Keratinocyte (primary cell): ENCODE results near the gene MAGI3. TPM values are rescaled to one million over a fixed set of nuclear protein-coding genes. Genes with fewer than 3 reads are reported as not detected.

ENCODE experiments used
- DNase-seq: peaks from one replicate; pipeline ENCODE4 v3.0.0-alpha.2; 2011; ENCODE audit warnings: low read depth, missing footprints, low spot score
- FAIRE-seq: peaks from 2 replicates; lab custom pipeline; 2011; peaks lifted over from hg19 to GRCh38; lab: Jason Lieb, UNC
- H2AFZ ChIP-seq: 2 replicates; pipeline ENCODE4 v1.6.0; 2012; ENCODE audit warnings: low read length, control low read depth, inconsistent platforms; ENCODE audit not compliant: control insufficient read depth
- H3K27ac ChIP-seq: 2 replicates; pipeline ENCODE4 v1.5.1; 2011; ENCODE audit warnings: low read length; ENCODE audit not compliant: control insufficient read depth, insufficient read depth
- H3K27me3 ChIP-seq: 3 replicates; pipeline ENCODE4 v1.6.0; 2011; ENCODE audit warnings: low read length; ENCODE audit not compliant: control insufficient read depth, insufficient read depth; ENCODE audit errors: extremely low read depth
- H3K36me3 ChIP-seq, 2 experiments: 2 replicates in 1 of 2; 3 replicates in 1 of 2; pipeline ENCODE4 v1.5.1; 2011; ENCODE audit warnings: low read length in 2 of 2, mild to moderate bottlenecking in 1 of 2; ENCODE audit not compliant: control insufficient read depth in 2 of 2, insufficient read depth in 2 of 2; ENCODE audit errors: extremely low read depth in 1 of 2
- H3K4me1 ChIP-seq: 3 replicates; pipeline ENCODE4 v1.5.1; 2011; ENCODE audit warnings: low read length; ENCODE audit not compliant: control insufficient read depth, insufficient read depth; ENCODE audit errors: extremely low read depth
- H3K4me2 ChIP-seq: 3 replicates; pipeline ENCODE4 v1.6.0; 2011; ENCODE audit warnings: low read depth, low read length; ENCODE audit not compliant: control insufficient read depth, insufficient read depth; ENCODE audit errors: extremely low read depth
- H3K4me3 ChIP-seq, 3 experiments: fragments of 200-600 bp in 1 of 3; sonication (generic) in 1 of 3; 2 replicates in 2 of 3; 3 replicates in 1 of 3; pipeline ENCODE4 v1.5.1; 2011 to 2016; ENCODE audit warnings: low read length in 3 of 3, mild to moderate bottlenecking in 3 of 3, control low read depth in 2 of 3, inconsistent platforms in 1 of 3, low read depth in 1 of 3, mixed read lengths in 1 of 3, mixed run types in 1 of 3, moderate library complexity in 1 of 3; ENCODE audit not compliant: control insufficient read depth in 2 of 3, insufficient read depth in 2 of 3; ENCODE audit errors: extremely low read depth in 1 of 3
- H3K79me2 ChIP-seq: 2 replicates; pipeline ENCODE4 v1.6.0; 2012; ENCODE audit warnings: low read length; ENCODE audit not compliant: control insufficient read depth, insufficient read depth
- H3K9ac ChIP-seq: 3 replicates; pipeline ENCODE4 v1.6.0; 2011; ENCODE audit warnings: low read length; ENCODE audit not compliant: control insufficient read depth, insufficient read depth; ENCODE audit errors: extremely low read depth
- H3K9me1 ChIP-seq: 3 replicates; pipeline ENCODE4 v1.6.0; 2011; ENCODE audit warnings: low read length; ENCODE audit not compliant: control insufficient read depth, insufficient read depth; ENCODE audit errors: extremely low read depth
- H3K9me3 ChIP-seq: 2 replicates; pipeline ENCODE4 v1.5.1; 2012; ENCODE audit warnings: low read depth, low read length; ENCODE audit not compliant: control insufficient read depth
- H4K20me1 ChIP-seq: 3 replicates; pipeline ENCODE4 v1.6.0; 2011; ENCODE audit warnings: low read length; ENCODE audit not compliant: control insufficient read depth, insufficient read depth; ENCODE audit errors: extremely low read depth
- EZH2 ChIP-seq: IDR thresholded peaks from one replicate; pipeline ENCODE4 v1.6.1; 2012; ENCODE audit warnings: inconsistent platforms, mild to moderate bottlenecking, low read length, moderate library complexity
- dilution Hi-C: fragments of 300-500 bp; cut with MboI; formaldehyde crosslinking; loops from one replicate; pipeline ENCODE4 v1.7.0; 2020; ENCODE audit warnings: low sequenced_read_pairs; ENCODE audit not compliant: extremely low pct_ligation_motif_present
- polyA plus RNA-seq, 5 experiments: library from polyadenylated mRNA; depleted of rRNA in 3 of 5; stranded (reverse) in 3 of 5; stranded (forward) in 1 of 5; unstranded in 1 of 5; fragments of >200 nt; gene quantifications; 1 replicate in 1 of 5; 2 replicates in 3 of 5; 3 replicates in 1 of 5; pipeline versions ENCODE4 v1.2.1 to v1.2.3, GENCODE V29; 2011 to 2012; ENCODE audit warnings: missing spikeins in 2 of 5, low read depth in 1 of 5, low replicate concordance in 1 of 5
- TF ChIP-seq, protein P1 (sequence below), 3 experiments: IDR thresholded peaks in 1 of 3; conservative IDR thresholded peaks in 1 of 3; optimal IDR thresholded peaks in 1 of 3; 2 replicates in 2 of 3; 3 replicates in 1 of 3; pipeline versions ENCODE3 to v1.5.1; 2011; ENCODE audit warnings: low read length in 3 of 3, mild to moderate bottlenecking in 3 of 3, moderate library complexity in 2 of 3, control low read depth in 1 of 3, inconsistent platforms in 1 of 3; ENCODE audit not compliant: insufficient read depth in 2 of 3; ENCODE audit errors: extremely low read depth in 1 of 3

MAGI3 gene
- polyA plus RNA-seq, 1 donor (not counting 4 experiments of a cell fraction or from before 2014, with no cell fraction given): 3.2 TPM

DNA sequence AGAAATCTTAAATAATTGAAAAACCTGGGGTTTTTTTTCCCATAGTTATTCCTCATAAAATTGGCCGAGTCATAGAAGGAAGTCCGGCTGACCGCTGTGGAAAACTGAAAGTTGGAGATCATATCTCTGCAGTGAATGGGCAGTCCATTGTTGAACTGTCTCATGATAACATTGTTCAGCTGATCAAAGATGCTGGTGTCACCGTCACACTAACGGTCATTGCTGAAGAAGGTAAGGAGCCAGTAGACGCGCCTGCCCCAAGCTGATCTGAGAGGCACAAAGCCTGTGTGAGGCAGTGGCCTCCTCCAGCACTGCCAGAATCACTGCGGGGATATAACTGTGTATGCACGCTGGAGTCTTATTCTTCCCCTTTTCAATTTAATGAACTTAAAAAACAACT is 268.7 kb downstream of the MAGI3 start:
- Histone ChIP-seq H2AFZ (no peak overlapping the region), H3K9me1 (no peaks in the 10 kb centered on the region), H3K36me3 (no peaks in the 10 kb centered on the region), H3K4me3 (no peak overlapping the region), H3K27ac (no peak overlapping the region), H3K9ac (no peak overlapping the region), H3K27me3 (no peaks in the 10 kb centered on the region), H3K79me2 (no peaks in the 10 kb centered on the region), H3K4me1 (peaks cover 14% of the 10 kb centered on the region), H4K20me1 (no peaks in the 10 kb centered on the region), H3K9me3 (no peaks in the 10 kb centered on the region), H3K4me2 (no peak overlapping the region)
- TF ChIP-seq, protein P1, sequence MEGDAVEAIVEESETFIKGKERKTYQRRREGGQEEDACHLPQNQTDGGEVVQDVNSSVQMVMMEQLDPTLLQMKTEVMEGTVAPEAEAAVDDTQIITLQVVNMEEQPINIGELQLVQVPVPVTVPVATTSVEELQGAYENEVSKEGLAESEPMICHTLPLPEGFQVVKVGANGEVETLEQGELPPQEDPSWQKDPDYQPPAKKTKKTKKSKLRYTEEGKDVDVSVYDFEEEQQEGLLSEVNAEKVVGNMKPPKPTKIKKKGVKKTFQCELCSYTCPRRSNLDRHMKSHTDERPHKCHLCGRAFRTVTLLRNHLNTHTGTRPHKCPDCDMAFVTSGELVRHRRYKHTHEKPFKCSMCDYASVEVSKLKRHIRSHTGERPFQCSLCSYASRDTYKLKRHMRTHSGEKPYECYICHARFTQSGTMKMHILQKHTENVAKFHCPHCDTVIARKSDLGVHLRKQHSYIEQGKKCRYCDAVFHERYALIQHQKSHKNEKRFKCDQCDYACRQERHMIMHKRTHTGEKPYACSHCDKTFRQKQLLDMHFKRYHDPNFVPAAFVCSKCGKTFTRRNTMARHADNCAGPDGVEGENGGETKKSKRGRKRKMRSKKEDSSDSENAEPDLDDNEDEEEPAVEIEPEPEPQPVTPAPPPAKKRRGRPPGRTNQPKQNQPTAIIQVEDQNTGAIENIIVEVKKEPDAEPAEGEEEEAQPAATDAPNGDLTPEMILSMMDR (optimal IDR thresholded peaks at IDR 0.05 in 1 of 3, IDR thresholded peaks at IDR 0.05 in 1 of 3, conservative IDR thresholded peaks at IDR 0.05 in 1 of 3; ENCODE audit: extremely low read depth in 1 of 3, insufficient read depth in 2 of 3, low read length in 3 of 3): no peak
- no peak for TF ChIP-seq EZH2
- DNase-seq (no peak), FAIRE-seq (no peak)
- dilution Hi-C loops: no loop called here

- H2AFZ ChIP-seq: no peak overlapping the region
- no peaks in the 10 kb centered on the region for H3K36me3 ChIP-seq
- peaks cover 20% of the 10 kb centered on the region for H3K4me1 ChIP-seq
- H3K79me2 ChIP-seq: no peaks in the 10 kb centered on the region
- no peaks in the 10 kb centered on the region for H3K9me3 ChIP-seq
- no peak for TF ChIP-seq EZH2
- TF ChIP-seq, protein P1 (optimal IDR thresholded peaks at IDR 0.05 in 1 of 3, IDR thresholded peaks at IDR 0.05 in 1 of 3, conservative IDR thresholded peaks at IDR 0.05 in 1 of 3; ENCODE audit: extremely low read depth in 1 of 3, insufficient read depth in 2 of 3, low read length in 3 of 3): no peak
- no peak for FAIRE-seq
- DNase-seq: no peak
- H3K27ac ChIP-seq: no peak overlapping the region
- H3K4me2 ChIP-seq: no peak overlapping the region
- H3K4me3 ChIP-seq: no peak overlapping the region
- dilution Hi-C loops: no loop called here
- H3K27me3 ChIP-seq: no peaks in the 10 kb centered on the region
- H3K9me1 ChIP-seq: no peaks in the 10 kb centered on the region
- H3K9ac ChIP-seq: no peak overlapping the region
- H4K20me1 ChIP-seq: no peaks in the 10 kb centered on the region
These were observed 269.2 kb downstream of the MAGI3 start for GRCh38 chr1:113659556-113659955.
